Measurements from ENCODE around the gene FES.
"Not testable (repeated sequence)": the region's sequence is repeated elsewhere in the genome, so short reads cannot be mapped to it uniquely, and the experiment has no call there.

The FES gene

GRCh38 chr15:90862487-90862886, 21.8 kb upstream of the FES start:
- no peak for DNase-seq

GRCh38 chr15:90862964-90863778, 21.1 kb upstream of the FES start:
- no peak for DNase-seq

- DNase-seq, result no peak
These were observed 20.3 kb upstream of the FES start for GRCh38 chr15:90863987-90864386.

- no peak for DNase-seq
These were observed 19.8 kb upstream of the FES start for GRCh38 chr15:90864507-90864906.

- no peak for DNase-seq
These were observed 18.6 kb upstream of the FES start for GRCh38 chr15:90865702-90866101.

- DNase-seq, result no peak
These were observed 18.1 kb upstream of the FES start for GRCh38 chr15:90866161-90866715.

GRCh38 chr15:90866800-90867199, 17.5 kb upstream of the FES start:
- no peak for DNase-seq

GRCh38 chr15:90868261-90868689, 16.0 kb upstream of the FES start, which contains the start of gene FURIN:
TSS of gene FURIN (plus strand) at chr15:90868588. CDS start at chr15:90875741, 7,153 bp downstream.
- DNase-seq, result no peak

- no peak for DNase-seq
These were observed 15.2 kb upstream of the FES start for GRCh38 chr15:90869140-90869541.

GRCh38 chr15:90869601-90870353, 14.5 kb upstream of the FES start:
- DNase-seq, result no peak

- DNase-seq, result no peak
These were observed 13.8 kb upstream of the FES start for GRCh38 chr15:90870354-90871138.

- DNase-seq, result no peak
These were observed 13.1 kb upstream of the FES start for GRCh38 chr15:90871139-90871715.

- DNase-seq, result peak in 1 of 2 experiments; percentile 15
These were observed 12.4 kb upstream of the FES start for GRCh38 chr15:90871716-90872485.

- DNase-seq, result no peak
These were observed 11.7 kb upstream of the FES start for GRCh38 chr15:90872486-90873184.

- no peak for DNase-seq
These were observed 10.8 kb upstream of the FES start for GRCh38 chr15:90873488-90873997.

- no peak for DNase-seq
These were observed 10.2 kb upstream of the FES start for GRCh38 chr15:90873998-90874605.

GRCh38 chr15:90874986-90875385, 9.3 kb upstream of the FES start:
- not testable (repeated sequence) for DNase-seq

- DNase-seq, result no peak
These were observed 8.7 kb upstream of the FES start for GRCh38 chr15:90875549-90875981.

GRCh38 chr15:90876046-90876445, 8.3 kb upstream of the FES start:
- DNase-seq, result no peak

GRCh38 chr15:90876512-90877170, 7.7 kb upstream of the FES start:
- no peak for DNase-seq

Data from cerebellar nuclear complex (tissue), 1 donor.